Amygdala (tissue), 56 donors: Measurements from ENCODE around the gene MBP.

Experiments used
- DNase-seq, 56 donors: peaks; one replicate each; lab custom pipeline; 2025; lab: John Stamatoyannopoulos, UW

MBP gene

DNA sequence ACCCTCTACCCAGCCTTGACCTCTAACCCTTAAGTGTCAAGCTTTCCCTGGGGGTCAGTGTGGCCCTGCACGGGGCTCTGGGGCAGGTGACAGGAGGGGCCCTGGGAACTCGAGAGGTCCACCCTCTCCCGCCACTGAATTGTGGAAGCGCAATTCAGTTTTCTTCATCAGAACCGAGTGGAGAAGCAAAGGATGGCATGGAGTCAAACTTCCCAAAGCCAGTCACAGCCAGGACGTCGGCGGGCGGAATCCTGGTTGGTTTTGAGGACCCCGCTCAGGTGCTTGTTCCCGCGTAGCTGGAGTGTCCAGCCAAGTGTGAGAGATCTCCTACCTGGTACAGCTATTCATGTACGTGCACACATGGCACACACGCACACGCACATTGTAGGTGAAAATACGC is 62.0 kb downstream of the MBP start:
- DNase-seq = no peak

DNA sequence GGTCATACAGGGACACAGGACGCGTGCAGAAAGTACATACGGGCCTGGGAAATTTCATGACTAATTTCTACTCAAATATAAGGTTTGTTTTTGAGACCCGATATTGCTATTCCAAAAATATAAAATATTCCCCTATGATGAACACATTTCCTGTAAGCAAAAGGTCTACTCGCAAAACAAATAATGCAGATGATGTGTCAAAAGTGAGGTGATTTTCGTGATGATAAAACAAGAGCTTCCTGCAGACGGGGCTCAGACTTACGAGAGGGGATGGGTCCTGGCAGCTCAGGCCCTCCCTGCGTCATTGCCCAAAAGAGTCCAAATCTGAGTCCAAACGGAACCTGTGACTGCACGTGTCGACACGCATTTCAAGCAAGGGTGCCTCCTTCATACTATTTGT is 62.7 kb downstream of the MBP start:
- no peak for DNase-seq

DNA sequence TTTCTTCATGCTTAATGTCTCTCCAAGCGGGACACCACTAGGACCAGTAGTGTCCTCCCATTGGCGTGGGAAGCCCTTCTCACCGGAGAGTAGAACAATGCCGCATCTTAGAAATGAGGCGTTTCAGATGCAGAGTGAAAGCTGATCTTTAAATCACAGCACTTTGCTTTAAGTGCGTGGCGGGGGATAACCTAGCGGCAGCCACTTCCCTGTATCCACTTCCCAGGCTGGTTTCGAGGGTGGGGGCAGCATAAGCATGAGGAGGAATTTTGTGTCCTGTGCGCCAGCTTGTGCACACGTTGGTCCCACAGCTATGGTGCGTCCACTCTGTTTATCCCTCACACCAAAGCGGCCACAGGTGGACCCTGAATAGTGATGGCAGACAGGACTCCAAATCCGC is 63.1 kb downstream of the MBP start:
- DNase-seq = no peak

DNA sequence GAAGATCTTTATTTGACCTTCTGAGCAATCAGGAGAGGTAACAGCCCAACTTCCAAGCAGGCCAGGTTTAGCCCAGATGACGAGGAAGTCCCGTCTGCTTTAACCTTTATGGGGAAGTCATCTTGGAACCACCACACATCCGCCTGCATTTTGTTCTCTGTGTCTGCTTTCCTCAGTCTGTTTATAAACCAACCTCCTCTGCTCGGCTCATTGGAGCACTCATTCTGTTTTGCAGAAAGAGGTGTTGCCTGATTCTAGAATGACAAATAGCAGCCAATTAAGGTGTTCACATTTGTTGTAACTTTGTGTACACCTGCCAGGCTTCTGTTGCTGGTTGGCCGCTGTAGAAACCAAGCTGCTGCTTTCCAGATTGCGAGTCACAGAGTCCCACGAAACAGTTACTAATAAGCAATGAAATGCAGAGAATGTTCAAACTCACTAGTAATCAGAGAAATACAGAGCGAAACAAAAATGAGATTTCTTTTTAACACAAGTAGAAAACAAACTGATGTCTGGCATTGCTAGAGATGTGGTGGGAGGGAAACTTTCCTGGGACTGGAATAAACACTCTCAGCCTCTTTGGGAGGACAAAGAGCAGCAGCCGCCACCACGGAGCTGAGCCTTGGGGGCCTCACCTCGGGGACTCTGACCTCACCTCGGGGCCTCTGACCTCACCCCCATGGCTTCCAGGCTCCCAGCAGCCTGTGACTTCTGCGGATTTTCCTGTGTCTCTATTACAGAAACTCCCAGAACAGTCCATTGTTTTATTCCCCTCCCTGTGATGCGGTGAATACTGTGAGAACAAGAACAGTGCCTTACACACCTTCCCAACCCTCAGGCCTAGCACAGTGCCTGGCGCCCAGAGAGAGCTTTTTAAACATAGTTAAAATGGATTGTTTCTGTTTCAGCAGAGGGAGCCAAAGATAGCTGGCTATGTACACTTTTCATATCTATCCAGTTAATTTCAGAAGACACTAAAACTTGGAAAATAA is 64.0 kb downstream of the MBP start:
- DNase-seq = no peak

DNA sequence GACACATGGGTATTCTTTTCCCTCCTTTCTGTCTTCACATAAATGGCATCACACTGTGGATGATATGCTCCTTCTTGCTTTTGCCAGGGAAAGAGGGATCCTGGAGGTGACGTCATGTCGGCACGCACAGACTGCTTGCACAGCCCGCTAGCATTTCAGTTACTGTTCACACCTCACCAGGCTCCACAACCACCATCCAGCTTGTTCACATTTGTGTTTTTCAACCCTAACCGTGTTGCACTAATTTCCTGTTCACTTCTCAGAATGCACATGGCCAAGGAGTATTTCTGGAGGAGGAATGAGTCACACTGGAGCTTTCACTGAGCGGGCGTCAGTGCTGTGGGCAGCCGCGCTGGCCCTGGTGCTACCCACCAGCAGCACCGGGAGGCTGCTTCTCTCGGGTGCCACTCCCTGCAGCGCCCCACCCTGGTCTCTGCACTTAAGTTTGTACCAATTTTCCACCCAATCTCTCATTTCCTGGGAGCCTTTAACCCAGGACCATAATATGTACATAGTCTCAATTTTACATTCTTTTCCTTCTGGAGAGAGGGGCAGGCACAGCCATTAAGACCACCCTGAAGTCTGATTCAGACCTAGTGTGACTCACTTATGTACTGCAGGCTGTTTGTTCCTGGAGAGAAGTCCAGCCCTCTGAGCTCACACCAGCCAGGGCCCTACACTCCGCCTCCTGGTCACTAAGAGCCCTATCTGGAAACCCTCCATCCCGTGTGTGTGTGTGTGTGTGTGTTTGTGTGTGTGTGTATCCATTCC is 65.1 kb downstream of the MBP start:
- DNase-seq = peak in 8 of 56 donors; percentile 25 to 44 (median 38)

DNA sequence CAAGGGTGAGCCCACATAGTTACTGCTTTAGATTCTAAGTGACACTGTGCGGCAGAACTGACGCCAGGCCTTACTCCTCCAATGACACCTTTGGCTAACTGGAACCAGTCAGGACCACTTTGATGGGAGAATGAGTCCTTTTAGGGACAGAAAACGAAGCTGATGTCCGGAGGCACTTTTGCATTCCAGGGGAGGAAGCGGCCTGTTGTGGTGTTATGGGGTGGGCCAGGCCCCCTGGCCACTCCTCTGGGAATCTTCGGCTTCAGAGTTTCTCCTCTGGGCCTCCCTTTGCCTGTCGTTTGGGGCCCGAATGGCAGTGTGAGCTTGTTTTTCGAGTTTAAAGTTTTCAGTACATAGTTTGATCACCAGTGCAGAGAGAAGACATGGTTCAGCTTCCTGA is 65.9 kb downstream of the MBP start:
- DNase-seq = no peak

DNA sequence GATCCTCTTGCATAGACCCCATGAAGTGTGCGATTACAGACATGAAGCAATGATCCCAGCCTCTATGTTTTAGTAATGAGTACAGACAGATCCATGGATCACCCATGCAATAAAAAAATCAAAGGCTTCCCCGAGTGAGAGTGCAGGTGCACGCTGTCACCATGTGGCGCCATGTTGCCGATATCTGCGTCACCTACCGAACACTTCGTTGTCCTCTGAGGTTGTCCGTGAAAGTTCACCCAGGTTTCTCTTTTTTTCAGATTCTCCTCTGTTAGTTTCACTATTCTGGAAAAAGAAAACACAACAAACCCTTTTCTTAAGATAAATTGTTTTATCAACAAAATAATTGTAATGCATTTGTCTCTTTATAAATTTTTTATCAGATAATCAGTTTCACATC is 66.5 kb downstream of the MBP start:
- DNase-seq = no peak

DNA sequence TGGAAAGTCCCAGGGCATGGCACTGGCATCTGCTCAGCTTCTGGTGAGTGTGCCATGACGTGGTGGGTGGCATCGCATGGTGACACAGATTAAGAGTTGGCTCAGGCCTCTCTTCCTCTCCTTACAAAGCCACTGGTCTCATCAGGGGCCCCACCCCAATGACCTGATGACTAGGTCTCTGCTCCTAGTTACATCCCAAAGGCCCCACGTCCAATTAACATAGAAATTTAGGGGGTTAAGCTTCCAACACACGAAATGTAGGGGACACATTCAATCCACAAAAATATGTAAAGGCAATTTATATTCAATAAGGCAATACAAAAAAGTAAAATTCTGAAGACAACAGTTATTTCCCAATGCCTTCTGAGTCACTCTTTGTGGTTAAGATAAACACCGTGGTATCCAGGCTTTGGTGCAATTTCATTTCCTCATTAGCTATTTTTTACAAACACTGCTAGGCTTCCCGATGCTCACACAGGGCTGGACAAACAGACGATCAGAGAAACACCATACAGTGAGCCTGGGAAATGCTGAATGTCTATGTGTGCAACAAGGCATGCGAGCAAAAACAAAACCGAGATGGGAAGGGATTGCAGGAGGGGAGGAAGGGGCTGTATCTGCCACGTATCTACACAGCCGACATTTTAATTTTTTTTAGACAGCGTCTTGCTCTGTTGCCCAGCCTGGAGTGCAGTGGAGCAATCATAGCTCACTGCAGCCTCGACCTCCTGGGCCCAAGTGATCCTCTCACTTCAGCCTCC is 67.2 kb downstream of the MBP start:
- DNase-seq = peak in 3 of 56 donors; percentile 39 to 62 (median 48)

DNA sequence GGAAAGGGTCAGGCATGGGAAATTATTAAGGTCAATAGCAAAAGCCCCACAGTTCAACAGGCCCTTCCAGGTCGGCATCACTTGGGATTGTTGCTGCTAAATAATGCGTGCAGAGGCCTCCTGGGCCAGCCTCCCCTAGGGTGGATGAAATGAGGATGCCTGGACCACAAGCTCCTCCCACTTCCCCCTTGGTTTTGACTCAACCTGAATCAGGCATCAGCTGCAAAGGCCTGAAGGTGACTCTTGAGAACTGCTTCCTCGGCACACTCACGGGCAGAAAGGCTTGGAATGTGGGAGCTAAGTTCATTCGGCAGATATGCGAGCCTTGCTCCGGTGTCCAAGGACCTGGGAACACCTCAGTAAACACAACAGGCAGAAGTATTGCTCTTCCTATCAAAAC is 69.3 kb downstream of the MBP start:
- no peak for DNase-seq

DNA sequence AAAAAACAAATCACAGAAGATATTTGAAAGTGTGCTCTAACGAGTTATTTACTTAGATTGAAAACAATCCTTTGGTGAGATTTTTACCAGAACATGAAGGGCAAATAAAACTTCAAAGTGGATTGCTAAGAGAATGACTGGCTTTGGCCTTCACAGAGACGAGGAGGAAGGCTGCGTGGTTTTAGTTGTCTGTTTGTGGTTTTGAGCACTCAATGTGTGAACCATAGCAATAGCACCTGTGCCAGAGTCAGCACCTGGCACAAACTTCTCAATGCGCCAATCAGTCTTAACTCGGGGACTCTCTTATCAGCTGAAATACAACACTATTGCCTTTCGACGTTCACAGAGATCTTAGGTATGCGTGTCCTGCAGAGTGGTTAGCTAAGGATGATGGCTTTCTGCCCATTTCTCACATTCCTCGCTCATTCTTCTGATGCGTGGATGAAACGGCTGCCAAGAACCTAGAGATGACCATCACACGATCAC is 70.0 kb downstream of the MBP start:
- no peak for DNase-seq

DNA sequence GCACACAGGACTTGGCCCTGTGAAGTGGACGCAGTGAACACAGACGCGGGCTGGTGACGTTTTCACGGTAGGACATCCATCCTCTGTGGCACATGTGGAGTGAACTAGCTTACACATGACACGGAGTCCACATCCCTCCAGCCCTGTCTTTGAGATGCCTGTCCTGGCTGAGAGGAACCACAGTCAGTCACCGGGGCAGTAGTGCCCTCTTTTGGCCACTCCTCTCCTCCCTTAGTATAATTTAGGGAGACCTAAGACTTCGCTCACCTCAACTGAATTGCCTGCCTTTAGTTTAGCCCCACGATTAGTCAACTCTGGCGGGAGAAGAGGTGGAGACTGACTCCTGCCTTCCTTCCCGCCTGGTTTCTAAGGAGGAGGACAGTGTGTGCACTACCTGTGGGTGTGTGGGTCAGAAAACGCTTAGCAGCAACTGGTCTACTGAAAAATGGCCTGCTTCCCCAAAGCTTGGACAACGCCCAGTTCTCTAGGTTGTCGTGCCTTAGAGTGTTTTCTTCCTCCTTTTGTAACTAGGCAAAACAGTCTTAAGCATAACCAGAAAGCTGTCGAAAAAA is 70.6 kb downstream of the MBP start:
- DNase-seq = peak in 17 of 56 donors; percentile 16 to 73 (median 40)

DNA sequence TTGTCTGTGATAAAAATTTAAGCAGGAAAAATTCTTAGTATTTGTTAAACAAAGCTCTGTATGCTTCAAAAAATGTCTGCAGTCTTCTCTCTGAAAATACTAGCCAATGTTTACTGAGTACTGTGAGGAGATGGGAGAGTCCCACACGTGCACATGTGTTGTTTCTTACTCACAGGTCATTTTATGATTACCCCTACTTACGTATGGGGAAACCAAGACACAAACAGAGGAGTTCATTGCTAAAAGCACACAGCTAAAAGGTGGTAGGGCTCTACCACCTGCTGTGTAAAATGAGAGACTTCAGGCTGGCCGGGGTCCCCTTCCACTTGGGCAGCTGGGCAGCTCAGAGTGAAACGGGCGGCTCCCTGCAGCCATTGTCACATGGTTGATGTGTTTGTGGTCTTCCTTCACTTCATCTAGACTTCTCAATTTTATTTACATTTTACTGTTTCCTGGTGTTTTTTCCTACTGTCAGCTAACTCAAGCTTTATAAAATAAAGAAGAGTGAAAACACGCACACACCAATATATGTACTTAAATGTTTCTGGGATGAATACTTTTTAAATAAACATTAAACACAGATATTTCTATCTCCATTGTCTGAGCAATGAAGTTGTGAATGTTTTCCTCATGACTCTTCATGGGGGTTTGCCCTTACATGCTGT is 71.2 kb downstream of the MBP start:
- DNase-seq = no peak

DNA sequence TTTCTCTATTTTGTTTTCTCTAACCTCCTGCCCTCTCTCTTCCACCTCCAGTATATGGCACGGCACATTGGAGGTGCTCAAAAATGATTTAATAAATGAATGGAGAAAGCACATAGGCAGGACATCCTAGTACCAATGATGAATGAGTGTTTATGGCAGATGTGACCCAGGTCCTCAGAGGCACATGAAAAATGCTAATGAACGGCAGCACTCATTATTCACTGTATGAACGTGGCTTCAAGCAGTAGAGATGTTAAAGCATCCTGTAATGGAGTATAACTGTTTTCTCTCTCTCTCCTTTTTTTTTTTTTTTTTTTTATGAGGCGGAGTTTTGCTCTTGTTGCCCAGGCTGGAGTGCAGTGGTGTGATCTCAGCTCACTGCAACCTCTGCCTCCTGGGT is 72.4 kb downstream of the MBP start:
- DNase-seq = no peak

DNA sequence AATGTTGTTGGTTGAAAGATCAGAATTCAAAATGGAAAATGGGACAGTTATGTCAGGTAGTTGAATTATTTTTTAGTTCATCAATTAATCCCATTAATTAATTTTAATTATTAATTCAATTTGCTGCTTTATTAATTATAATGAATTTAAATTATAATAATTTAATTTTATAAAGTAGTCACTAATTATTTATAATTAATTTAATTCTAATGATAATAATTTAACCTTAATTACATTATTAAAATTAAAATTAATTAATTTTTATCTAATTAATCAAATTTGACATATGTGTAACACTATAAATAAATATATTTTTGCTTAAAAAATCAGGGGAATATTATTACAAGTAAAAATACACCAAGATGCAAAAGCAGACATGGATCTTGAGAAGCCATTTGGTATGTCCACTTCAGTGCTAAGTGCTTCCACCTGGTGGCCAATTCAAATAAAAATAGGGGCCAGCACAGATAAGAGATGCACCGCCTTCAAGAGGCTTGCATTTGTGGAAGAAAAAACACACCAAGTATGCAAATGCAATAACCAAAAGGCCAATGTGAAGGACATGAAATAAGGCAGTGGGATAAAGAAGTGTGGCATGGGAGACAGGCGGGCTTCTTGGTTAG is 73.2 kb downstream of the MBP start:
- peak in 3 of 56 donors; percentile 18 to 70 (median 45) for DNase-seq

DNA sequence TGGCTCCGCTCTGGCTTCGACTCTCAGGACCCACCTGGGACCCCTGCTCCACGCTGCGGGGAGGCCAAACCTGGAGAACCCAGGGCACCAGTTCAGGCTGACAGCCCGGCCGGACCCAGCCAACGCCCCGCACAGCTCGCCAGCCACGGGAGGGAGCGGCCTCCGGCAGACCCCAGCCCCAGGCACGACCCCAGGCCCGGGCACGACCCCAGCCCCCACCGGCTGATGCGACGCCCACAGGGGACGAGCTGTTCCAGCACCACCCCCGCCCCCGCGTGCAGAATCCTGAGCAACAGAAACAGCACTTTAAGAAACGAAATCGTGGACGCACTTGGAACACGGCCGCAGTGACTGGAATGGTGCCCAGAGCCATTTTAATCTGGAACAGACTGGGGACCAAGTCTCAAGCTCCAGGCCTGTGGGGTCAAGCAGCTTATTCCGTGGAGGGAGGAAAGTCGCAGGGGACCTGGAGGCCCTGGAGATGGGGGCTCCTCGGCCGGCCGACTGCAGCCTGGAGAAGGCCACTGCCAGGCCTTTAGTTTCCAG is 74.2 kb downstream of the MBP start:
- DNase-seq = peak in 3 of 56 donors; percentile 17 to 52 (median 47)

DNA sequence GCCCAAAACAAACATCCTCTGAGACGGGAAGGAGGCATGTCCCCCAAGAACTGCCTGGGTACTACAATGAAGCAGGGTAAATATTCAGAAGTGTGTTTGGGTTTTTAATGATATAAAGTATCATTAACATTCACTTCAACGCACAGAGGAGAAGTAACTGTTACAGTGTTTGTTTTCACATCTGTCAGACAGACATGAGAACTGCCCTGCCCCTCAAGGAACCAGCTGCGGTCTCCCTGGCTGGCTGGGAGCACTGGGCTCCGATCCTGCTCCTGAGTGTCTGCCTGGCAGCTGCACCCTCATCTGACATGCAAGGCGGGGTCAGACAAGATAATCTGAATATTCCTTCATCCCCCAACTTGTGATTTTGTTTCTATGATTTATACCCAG is 75.6 kb downstream of the MBP start:
- DNase-seq = peak in 8 of 56 donors; percentile 13 to 64 (median 42)

DNA sequence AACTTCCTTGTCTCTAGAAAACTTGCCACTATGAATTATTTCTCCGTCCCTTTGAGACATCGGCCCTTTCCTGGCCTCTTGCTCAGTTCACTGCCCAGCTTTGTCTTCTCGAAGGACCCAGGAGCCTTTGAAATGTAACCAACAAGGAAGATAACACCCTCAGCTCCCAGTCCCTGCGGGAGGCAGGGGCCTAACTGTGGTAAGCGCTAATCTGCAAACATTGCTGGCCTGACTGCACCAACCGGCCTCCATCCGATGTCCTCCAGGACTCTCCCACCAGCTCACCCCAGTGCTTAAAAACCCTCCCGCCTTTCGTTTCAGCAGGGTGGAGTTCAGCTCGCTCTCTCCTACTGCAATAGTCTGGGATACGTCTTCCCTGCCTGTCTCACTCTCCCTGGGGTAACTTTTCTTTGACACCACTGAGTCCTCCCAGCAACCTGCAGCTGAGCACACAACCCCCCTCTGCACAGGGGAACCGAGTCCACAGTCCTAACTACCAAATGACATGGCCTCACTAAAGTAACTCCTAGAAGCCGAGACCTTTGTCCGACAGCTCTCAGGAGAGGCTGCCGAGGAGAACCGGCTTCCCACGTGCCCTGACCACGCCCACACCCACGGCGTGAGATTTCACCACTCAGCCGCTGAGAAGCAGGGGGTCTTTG is 76.1 kb downstream of the MBP start:
- no peak for DNase-seq
